Brain microvascular endothelial cell (primary cell): ENCODE measurements around the gene PSORS1C1.

Source experiments
- DNase-seq: peaks from one replicate; pipeline ENCODE4 v3.0.0-alpha.2; 2020
- H3K27ac ChIP-seq: fragments of 250-450 bp; sonication (Bioruptor Pico); 2 replicates; pipeline ENCODE4 v1.5.1; 2020; ENCODE audit warnings: mild to moderate bottlenecking, moderate library complexity
- H3K27me3 ChIP-seq: fragments of 250-450 bp; sonication (Bioruptor Pico); replicated peaks from 2 replicates; pipeline ENCODE4 v1.5.1; 2020; ENCODE audit warnings: mild to moderate bottlenecking
- H3K36me3 ChIP-seq: fragments of 250-450 bp; sonication (Bioruptor Pico); replicated peaks from 2 replicates; pipeline ENCODE4 v1.5.1; 2020; ENCODE audit warnings: mild to moderate bottlenecking
- H3K4me3 ChIP-seq: 2 replicates; pipeline ENCODE4 v1.5.1; 2011; ENCODE audit warnings: low read depth, mild to moderate bottlenecking, control low read depth, low read length, moderate library complexity
- in situ Hi-C: cut with HindIII; loops from 2 replicates; pipeline ENCODE4 v1.10.0; 2017; ENCODE audit warnings: low sequenced_read_pairs, low pct_ligation_motif_present
- TF ChIP-seq, protein P1 (sequence below): IDR thresholded peaks from 2 replicates; pipeline ENCODE4 v1.5.1; 2011; ENCODE audit warnings: low read depth, mild to moderate bottlenecking, moderate library complexity, low read length, control low read depth, inconsistent platforms; ENCODE audit errors: missing control alignments

PSORS1C1 gene

GRCh38 chr6:31113861-31114540, 599 bp upstream of the PSORS1C1 start:
- H3K4me3 ChIP-seq = no peak overlapping the region
- in situ Hi-C loops = no loop called here
- DNase-seq = no peak
- peak overlapping the region; percentile 57 for H3K27ac ChIP-seq
- peaks cover 9% of the 10 kb centered on the region for H3K27me3 ChIP-seq
- TF ChIP-seq, protein P1, sequence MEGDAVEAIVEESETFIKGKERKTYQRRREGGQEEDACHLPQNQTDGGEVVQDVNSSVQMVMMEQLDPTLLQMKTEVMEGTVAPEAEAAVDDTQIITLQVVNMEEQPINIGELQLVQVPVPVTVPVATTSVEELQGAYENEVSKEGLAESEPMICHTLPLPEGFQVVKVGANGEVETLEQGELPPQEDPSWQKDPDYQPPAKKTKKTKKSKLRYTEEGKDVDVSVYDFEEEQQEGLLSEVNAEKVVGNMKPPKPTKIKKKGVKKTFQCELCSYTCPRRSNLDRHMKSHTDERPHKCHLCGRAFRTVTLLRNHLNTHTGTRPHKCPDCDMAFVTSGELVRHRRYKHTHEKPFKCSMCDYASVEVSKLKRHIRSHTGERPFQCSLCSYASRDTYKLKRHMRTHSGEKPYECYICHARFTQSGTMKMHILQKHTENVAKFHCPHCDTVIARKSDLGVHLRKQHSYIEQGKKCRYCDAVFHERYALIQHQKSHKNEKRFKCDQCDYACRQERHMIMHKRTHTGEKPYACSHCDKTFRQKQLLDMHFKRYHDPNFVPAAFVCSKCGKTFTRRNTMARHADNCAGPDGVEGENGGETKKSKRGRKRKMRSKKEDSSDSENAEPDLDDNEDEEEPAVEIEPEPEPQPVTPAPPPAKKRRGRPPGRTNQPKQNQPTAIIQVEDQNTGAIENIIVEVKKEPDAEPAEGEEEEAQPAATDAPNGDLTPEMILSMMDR = no peak
- no peaks in the 10 kb centered on the region for H3K36me3 ChIP-seq

- H3K36me3 ChIP-seq = no peaks in the 10 kb centered on the region
- in situ Hi-C loops = no loop called here
- peak; percentile 48 for DNase-seq
- H3K4me3 ChIP-seq = peak overlapping the region; percentile 41
- peak overlapping the region; percentile 57 for H3K27ac ChIP-seq
- TF ChIP-seq, protein P1 = peak; percentile 63
- peaks cover 6% of the 10 kb centered on the region for H3K27me3 ChIP-seq
Observed at GRCh38 chr6:31114970-31115849, 610 bp downstream of the PSORS1C1 start.

- DNase-seq = no peak
Observed at GRCh38 chr6:31115941-31116560, 1.5 kb downstream of the PSORS1C1 start.

GRCh38 chr6:31116661-31117385, 2.2 kb downstream of the PSORS1C1 start:
- DNase-seq = peak; percentile 9
- in situ Hi-C loops = no loop called here
- H3K36me3 ChIP-seq = no peaks in the 10 kb centered on the region
- H3K27me3 ChIP-seq = no peaks in the 10 kb centered on the region
- H3K4me3 ChIP-seq = no peak overlapping the region
- no peak overlapping the region for H3K27ac ChIP-seq
- TF ChIP-seq, protein P1 = no peak

More at GRCh38 chr6:31115941-31116560, 1.5 kb downstream of the PSORS1C1 start:
- TF ChIP-seq, protein P1 = no peak
- H3K27me3 ChIP-seq = no peaks in the 10 kb centered on the region
- in situ Hi-C loops = no loop called here
- no peak overlapping the region for H3K4me3 ChIP-seq
- no peaks in the 10 kb centered on the region for H3K36me3 ChIP-seq
- H3K27ac ChIP-seq = no peak overlapping the region

DNA sequence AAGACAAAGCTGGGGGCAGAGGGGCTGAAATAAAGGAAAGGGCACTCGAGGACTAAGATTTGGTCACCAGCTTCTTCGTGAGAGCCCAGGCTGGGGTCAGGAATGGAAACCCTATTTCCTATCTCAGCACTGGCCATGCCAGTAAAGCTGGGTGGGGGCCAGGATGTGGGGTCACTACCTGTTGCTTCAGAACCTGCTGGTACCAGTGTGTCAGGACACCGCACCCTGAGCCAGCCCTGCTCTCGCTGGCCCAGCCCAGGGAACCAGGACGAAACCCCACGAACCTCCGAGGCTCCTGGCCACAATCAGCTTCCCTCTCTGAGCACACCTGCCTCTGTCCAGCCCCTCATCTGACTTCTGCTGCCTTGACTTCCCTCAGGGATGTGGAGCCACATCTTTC, 3.6 kb downstream of the PSORS1C1 start:
- H3K36me3 ChIP-seq = no peaks in the 10 kb centered on the region
- H3K27me3 ChIP-seq = no peaks in the 10 kb centered on the region
- TF ChIP-seq, protein P1 = no peak
- no peak overlapping the region for H3K27ac ChIP-seq
- DNase-seq = no peak
- in situ Hi-C loops = no loop called here
- H3K4me3 ChIP-seq = no peak overlapping the region
